Transverse colon (tissue), 4 donors: ENCODE data around the gene ANKDD1B.

Experiments
- CTCF ChIP-seq, 5 experiments: fragments of 200-600 bp in 3 of 5; fragments of 450-650 bp in 2 of 5; sonication (generic) in 3 of 5; IDR thresholded peaks; 1 replicate in 2 of 5; 2 replicates in 3 of 5; pipeline ENCODE4 v1.5.1; 2016 to 2017; ENCODE audit warnings: antibody characterized with exemption in 5 of 5, inconsistent platforms in 3 of 5, mild to moderate bottlenecking in 2 of 5, moderate library complexity in 1 of 5
- POLR2A ChIP-seq: fragments of 450-650 bp; IDR thresholded peaks from one replicate; pipeline ENCODE4 v1.6.1; 2016; ENCODE audit warnings: antibody characterized with exemption, mild to moderate bottlenecking, moderate library complexity
- POLR2AphosphoS5 ChIP-seq, 3 donors: sonication (generic); formaldehyde crosslinking; IDR thresholded peaks; one replicate each; pipeline ENCODE4 v1.6.1; 2016; ENCODE audit warnings: antibody characterized with exemption in 3 of 3

DNA sequence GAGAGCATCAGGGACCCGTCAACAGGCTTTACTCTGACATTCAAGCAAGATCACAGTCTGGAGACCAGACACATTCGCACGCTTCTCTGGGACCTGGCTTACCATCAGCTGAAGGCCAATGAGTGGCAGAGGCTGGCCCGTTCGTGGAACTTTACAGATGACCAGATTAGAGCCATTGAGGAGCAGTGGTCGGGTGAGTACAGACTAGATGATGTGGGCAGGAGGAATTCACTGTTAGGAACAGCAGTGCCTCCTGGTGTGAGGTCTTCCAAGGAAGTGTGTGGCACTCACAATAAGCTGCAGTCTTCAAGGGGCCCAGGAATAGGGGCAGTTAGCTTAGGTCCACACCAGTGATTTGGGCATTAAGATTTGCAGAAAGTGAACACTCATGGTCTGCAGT is 55.5 kb downstream of the ANKDD1B start:
- TF ChIP-seq CTCF (IDR thresholded peaks at IDR 0.05) (no peak), POLR2AphosphoS5 (IDR thresholded peaks at IDR 0.05) (no peak), POLR2A (no peak)
